Measurements from ENCODE around the gene FCGBP.

The FCGBP gene

DNA sequence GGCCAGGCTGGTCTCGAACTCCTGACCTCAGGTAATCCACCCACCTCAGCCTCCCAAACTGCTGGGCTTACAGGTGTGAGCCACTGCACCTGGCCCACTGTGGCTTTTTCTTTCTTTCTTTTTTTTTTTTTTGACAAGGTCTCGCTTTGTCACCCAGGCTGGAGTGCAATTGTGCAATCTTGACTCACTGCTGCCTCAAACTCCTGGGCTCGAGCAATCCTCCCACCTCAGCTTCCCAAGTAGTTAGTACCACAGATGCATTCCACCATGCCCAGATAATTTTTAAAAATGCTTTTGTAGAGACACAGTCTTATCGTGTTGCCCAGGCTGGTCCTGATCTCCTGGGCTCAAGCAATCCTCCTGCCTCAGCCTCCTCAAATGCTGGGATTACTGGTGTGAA lies 12.1 kb upstream of the FCGBP start:
- no peak for DNase-seq (ENCODE audit: low read depth)

DNA sequence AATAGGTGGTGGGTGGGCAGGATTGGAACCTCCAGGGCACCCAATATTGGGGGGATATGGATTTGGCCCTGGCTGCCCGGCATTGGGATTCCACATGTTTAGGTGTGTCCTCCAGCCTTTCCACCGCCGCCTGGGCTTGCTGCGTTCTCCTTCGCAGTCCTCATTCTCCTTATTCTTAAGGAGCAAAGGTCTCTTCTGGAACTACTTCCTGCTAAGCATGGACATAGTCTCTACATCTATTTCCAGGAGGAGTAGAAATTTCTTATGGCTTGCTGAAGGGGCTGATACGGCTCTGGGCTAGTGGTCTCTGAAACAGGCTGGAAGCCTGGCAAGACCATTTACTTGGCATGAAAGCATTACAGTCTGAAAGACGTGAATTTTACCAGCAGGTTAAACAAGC lies 9.2 kb upstream of the FCGBP start:
- no peak for DNase-seq (ENCODE audit: low read depth)

DNA sequence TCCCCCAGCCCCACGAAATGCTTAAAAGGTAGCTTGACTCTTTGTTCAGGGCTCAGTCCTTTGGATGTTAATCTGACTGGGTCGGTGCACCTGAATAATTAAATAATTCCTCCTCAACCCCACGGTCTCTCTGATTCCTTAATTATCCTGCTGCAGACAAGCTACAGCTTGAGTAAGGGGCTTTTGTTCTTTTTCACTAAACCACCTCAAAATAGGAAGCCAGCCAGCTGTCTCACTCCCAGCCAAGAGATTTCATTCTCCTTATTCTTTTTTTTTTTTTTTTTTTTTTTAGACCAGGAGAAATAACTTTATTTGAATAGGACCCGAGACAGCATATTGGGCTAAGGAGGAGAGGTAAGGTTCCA lies 7.9 kb upstream of the FCGBP start:
- DNase-seq (ENCODE audit: low read depth): no peak

DNA sequence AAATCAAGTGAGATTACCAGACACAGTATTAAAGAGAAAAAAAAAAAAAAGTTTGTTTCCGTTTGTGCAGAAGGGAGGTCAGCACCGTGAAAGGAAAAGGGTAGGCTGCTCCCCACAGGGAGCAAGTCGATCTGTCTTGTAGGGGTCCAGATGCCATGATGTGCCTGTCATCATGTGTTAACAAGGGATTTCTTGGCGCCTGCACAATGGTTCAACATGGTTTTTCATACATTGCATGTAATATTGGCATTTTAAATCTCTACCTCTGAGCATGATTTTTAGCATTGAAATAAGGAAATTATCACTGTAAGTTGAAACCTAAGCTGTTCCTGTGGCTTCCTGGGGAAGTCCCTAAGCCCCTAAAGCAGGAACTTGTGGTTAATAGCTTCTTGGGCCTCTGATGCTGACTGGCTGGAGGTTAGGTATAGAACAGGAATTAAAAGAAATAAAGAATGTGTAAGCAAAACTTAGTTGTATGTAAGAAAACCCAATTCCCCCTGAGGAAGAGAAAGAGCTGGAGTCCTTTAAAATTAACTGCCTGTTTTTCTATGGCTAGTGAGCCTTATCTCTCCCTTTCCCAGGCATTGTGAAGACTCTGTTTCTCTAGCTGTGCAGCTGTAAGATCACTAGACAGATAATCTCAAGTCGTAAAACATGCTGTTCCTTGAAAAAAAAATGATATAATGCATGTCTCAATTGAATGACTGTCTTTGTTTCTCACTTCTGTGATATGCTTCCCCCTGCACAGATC lies 7.4 kb upstream of the FCGBP start:
- no peak for DNase-seq (ENCODE audit: low read depth)

DNA sequence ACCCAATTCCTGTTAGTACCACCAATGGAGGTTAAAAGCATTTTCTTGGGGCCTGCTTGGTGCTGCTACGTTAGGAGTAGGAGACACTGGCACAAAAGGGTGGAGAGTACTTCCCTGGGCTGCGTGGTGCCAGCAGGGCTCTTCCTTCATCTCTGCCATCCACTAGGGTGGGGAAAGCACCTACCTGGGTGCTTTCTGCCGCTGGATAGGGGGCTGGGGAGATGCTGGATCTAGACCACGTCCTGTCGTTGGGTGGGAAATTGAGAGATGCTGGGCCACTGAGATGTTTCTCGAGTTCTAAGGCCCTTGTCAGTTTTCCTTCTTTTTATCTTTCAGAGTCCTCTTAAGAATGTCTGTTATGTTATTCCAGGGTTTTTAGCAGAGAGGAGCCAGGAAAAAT lies 6.7 kb upstream of the FCGBP start:
- no peak for DNase-seq (ENCODE audit: low read depth)

DNA sequence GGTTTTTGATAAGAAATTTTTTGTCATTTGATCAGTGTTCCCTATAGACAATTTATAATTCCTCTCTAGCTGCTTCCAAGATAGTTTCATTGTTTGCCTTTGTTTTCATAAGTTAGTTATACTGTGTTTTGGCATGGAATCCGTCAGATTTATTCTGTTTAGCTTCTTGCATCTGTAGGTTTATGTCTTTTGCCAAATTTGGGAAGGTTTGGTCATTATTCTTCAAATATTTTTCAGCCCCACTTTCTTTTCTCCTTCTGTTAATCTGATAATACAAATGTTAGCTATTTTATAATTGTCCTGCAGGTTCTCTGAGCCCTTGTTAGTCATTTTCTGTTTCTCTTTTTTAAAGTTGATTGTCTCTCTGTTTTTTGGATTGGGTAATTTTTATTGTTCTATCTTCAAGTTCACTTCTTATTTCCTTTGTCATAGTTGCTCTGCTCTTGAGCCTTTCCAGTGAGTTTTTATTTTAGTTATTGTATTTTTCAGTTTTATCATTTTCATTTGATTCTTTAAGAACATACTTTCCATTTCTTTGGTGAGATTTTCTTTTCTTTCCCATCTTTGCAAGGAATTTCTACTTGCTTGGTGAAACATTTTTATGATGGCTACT lies 5.9 kb upstream of the FCGBP start:
- DNase-seq (ENCODE audit: low read depth): no peak

DNA sequence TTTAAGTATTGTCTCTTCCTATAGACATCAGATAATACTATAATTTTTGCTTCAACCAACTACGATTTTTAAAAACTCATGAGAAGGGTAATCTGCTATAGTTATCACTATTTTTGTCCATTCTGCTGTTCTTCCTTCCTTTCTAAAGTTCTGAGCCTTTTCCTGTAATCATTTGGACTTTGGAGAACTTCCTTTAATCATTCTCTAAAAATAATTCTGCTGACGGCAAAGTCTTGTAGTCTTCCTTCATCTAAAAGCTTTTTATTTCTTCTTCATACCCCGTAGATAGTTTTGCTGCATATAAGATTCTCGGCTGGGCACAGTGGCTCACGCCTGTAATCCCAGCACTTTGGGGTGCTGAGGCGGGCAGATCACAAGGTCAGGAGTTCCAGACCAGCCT lies 5.1 kb upstream of the FCGBP start:
- DNase-seq (ENCODE audit: low read depth): no peak

DNA sequence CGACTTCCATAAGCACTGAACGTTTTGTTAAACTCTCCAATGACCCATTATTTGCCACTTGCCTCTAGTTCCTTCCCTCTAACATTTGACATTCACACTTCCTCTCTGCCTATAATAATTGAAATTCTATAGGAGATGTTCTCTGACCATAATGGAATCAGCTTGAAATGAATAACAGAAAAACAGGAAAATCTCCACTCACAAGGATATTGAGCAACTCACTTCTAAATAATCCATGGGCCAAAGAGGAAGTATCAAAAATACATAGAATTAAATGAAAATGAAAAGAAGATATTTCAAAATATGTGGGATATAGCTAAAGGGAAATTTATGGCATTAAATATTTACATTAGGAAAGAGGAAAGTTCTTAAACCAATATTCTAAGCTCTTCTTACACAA lies 3.4 kb upstream of the FCGBP start:
- DNase-seq (ENCODE audit: low read depth): no peak

DNA sequence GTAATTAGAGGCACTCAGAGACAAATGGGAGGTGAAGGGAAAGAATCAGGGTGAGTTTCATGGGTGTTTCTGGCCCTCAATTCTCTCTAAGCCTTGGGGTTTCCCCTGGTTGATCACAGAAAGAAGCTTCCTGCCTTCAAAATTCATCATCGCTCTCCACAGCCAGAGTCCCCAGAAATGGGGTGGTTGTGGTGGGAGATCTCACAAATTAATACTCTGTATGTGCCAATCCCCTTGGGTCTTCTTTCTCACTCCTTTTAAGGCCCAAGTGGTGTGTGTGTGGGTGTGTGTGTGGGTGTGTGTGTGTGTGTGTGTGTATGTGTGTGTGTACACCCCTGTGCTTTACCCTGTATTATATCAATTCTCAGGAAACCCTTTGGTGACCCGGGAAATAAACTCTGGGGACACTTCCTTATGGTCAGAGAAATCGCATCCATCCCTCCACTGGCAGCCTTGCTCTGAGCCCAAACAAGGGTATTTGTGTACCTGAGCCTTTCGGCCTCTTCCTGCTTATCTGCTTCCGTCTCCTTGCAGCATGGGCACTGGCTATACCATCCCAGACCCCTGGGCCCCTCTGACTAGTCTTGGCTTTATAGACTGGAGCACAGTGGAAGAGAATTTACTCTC lies 2.8 kb upstream of the FCGBP start:
- no peak for DNase-seq (ENCODE audit: low read depth)

DNA sequence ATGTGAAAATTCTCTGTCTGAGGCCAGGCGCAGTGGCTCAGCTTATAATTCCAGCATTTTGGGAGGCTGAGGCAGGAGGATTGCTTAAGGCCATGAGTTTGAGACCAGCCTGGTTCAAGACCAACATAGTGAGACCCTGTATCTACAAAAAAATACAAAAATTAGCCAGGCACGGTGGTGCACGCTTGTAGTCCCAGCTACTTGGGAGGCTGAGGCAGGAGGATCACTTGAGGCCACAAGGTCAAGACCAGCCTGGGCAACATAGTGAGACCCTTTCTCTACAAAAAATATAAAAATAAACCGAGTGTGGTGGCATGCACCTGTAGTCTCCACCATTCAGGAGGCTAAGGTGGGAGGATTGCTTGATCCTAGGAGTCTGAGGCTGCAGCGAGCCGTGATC lies 2.2 kb upstream of the FCGBP start:
- DNase-seq (ENCODE audit: low read depth): no peak

DNA sequence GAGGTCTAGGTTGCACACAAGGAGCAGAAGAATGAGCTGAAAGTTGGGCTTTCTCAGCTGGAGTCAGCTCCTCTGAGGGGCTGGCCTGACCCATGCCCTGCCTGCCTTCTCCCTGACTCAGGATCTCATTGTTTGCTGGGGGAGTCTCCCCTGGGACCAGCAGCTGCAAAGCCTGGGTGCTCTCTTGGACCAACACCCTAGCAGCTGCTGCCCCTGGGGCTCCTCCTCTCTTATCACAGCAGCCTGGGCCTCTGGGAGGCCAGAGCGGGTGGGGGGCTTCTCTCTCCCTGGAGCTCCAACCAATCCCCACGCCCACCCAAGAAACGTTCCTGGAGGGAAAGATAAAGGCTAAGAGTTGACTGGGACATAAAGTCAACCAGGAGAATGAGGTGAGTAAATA lies 1.6 kb upstream of the FCGBP start:
- no peak for DNase-seq (ENCODE audit: low read depth)

DNA sequence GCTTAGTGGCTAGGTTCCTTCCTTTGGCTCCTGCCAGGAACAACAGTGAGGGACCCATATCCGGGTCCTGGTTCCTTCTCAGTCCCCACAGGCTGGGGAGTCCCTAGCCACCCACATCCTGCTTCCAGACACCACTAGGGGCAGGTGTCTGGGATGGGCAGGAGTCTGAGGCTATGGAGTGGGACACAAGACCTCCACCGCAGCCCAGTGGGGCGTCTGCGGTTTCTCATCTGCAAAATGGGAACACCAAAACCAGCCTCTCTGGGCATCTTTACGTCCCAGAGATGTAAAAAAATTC lies 879 bp upstream of the FCGBP start:
- DNase-seq (ENCODE audit: low read depth): no peak

DNA sequence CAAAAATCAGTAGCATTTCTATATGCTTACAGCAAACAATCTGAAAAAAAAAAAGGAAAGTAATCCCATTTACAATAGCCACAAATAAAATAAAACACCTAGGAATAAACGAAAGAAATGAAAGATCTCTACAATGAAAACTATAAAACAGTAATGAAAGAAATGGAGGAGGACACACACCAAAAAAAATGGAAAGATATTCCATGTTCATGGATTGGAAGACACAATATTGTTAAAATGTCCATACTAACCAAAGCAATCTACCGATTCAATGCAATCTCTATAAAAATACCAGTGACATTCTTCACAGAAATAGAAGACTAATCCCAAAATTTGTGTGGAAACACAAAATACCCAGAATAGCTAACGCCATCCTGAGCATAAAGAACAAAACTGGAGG lies 4.7 kb downstream of the FCGBP start:
- no peak for DNase-seq (ENCODE audit: low read depth)

DNA sequence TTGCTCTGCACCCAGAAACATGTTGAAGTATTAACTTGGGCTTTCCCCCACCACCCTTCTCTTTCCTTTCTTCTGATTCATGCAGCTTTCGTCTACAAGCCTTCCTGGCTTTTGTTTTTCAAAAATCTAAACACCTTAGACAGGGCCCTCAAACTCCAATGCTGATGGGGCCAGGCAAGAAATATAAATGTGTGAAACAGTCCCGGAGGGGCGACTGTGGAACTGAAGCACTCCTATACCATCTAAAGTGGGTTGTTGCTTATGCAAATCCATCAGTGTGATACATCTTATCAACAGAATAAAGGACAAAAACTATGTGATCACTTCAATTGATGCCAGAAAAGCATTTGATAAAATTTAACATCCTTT lies 6.1 kb downstream of the FCGBP start:
- DNase-seq (ENCODE audit: low read depth): no peak

DNA sequence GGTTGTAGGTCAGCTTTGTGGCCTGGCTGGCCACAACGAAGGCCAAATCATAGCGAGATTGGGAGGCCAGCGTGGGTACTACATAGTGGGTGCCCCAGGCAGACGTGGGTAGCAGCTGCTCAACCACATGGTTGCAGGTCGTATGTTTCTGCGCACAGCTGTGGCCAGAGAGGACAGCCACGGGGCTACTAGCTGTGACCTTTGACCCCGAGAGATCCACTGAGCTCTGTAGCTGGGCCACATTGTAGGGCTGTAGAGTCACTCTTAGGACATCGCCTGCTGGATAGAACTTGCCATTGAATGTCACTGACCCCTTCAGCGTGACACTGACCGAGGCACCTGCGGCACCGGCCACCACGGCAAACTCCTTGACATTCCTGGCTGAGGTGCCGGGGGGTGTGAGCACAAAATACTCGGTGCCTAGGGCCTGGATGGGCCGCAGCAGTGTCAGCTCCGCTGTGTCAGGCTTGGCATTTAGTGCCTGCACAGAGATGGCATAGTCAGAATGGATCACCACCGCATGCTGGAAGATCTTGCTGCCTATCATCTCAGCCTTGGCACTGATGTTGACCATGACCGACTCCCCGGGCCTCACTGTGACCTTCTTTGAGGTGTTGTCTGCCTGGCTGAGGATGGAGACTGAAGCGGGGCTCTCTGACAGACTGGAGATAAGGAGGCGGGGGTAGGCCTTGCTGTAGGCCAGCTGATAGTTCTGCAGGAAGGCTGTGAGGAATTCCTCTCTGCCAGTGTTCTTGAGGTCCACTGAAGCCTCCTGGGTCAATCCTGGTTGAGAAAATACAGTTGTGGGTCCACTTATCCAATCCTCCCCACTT lies 6.7 kb downstream of the FCGBP start:
- no peak for DNase-seq (ENCODE audit: low read depth)

DNA sequence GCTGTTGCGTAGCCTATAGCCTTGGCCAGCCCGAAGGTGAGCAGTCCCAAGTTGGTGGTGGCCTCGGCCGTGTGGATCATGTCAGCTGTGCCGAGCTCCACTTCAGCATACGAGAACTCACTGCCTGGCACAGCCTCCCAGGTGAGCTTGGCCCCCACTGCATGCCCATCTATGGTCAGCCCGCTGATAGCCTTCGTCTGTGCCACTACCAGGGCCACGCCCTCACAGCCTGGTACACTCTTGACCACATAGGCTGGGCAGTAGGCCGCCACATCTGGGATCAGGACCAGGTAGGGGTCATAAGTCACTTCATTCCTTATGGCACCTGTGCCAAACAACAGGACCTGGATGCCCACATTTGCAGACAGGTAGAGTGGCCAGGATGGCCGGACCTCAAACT lies 7.4 kb downstream of the FCGBP start:
- DNase-seq (ENCODE audit: low read depth): no peak

DNA sequence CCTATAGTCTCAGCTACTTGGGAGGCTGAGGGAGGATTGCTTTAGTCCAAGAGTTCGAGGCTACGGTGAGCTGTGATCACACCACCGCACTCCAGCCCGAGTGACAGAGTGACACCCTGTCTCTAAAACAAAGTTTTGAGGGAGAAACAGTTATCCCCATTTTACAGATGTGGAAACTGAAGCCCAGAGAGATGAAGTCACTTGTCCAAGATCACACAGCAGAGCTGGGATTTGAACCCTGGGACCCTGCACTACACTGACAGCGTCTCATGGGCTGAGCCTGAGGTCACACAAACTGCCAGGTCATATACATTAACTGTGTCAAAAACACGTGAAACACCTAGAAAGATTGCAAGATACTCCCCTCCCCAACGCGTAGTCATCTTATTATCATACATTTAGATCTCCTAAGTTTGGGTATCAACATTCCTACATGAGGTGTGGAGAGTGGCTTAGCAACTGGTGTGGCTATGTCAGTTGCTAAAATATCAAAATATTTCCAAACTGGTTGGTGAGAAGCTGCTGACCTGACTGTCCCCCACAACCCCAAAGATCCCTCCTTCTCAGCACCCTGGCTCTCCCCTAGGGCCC lies 8.2 kb downstream of the FCGBP start:
- no peak for DNase-seq (ENCODE audit: low read depth)

DNA sequence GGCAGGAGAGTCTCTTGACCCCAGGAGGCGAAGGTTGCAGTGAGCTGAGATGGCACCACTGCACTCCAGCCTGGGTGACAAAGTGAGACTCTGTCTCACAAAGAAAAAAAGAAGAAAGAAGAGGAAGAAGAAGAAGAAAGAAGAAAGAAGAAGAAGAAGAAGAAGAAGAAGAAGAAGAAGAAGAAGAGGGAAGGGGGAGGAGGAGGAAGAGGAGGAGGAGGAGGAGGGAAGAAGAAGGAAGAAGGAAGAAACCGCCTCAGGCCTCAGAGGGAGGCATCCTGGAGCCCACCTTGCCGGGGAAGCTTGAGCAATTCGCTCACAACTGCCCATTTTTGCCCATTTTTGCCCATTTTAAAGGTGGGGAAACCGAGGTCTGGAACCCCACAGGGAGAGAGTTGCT lies 9.5 kb downstream of the FCGBP start:
- DNase-seq (ENCODE audit: low read depth): no peak

DNA sequence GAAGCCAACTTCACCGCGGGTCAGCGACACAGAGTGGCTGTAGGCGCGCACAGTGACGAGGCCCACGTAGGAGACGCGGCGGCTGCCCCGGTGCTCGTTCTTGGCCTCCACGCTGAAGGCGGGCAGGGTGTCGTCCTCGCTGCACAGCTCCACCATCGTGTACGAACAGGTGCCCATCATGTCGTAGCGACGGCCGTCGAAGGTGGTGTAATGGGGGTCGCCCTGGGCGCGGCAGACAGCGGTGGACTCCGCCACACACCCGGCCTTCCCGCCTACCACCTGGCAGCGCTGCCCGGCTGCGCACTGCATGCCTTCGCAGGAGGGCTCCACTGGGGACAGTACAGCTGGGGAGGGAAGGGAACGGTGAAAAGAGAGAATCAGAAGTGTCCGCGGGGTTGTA lies 10.0 kb downstream of the FCGBP start:
- no peak for DNase-seq (ENCODE audit: low read depth)

DNA sequence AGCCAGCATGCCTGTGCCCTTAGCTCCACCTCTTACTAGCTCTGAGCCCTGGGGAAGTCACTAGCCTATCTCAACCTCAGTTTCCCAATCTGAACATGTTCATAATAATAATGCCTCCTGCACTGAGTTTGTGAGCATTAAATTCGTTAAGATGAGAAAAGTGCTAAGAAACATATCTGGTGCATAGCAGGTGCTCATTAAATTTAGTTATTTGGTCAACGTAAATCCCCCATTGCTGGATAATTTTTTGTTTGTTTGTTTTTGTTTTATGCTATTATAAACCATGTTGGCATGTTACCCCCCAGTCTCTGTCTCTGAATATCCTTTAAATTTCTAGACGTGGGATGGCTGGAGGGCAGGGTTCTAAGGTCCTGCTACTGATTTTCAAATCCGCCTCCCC lies 10.6 kb downstream of the FCGBP start:
- DNase-seq (ENCODE audit: low read depth): no peak

DNA sequence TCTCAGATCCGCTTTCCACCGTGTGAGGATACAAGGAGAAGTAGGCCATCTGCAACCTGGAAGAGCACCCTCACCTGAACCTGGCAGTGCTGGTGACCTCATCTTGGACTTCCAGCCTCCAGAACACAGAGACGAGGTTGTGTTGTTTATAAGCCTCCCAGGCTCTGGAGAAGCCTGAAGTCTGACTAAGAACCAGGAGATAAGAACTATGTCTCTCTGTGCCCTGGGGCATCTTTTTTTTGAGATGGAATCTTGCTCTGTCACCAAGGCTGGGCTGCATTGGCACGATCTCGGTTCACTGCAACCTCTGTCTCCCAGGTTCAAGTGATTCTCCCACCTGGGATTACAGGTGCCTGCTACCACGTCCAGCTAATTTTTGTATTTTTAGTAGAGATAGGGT lies 14.5 kb downstream of the FCGBP start:
- no peak for DNase-seq (ENCODE audit: low read depth)

DNA sequence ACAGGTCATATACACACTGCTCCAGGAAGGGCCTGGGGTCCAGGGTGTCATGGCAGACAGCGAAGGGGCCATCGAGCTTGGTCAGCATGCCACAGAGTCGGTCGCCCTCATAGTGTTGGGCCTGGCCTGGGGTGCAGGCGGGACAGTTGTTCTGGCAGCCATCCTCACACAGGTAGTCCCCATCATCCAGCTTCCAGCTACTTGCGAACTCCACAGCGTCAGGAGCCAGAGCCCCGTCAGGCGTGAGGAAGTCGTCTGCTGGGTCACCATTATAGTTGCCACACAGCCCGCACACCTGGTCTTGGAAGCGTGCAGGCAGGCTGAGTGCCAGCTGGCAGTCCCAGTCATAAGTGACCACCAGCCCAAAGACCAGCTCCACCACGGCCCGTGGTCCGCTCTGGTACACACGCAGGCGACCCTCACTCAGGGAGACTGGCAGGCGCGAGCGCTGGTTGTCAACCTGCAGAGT lies 16.2 kb downstream of the FCGBP start:
- DNase-seq (ENCODE audit: low read depth): no peak

All from activated T-cell treated with anti-CD3 and anti-CD28 coated beads for 48 hours (primary cell).